PC-3 (cell line): ENCODE data around the gene FAF2. TPM values are rescaled to one million over a fixed set of nuclear protein-coding genes. Genes with fewer than 3 reads are reported as not detected.

Source experiments
- ATAC-seq: fragments of 200-7000 bp; cut with Tn5 transposase; 2 replicates; pipeline ENCODE4 v1.9.1; 2020; ENCODE audit warnings: mild to moderate bottlenecking, moderate library complexity
- BruUV-seq: library from RNA; stranded (reverse); fragments of 400-500 nt; replicated peaks from 2 replicates; lab custom pipeline; 2021; lab: Mats Ljungman, UMichigan
- CTCF ChIA-PET: fragments of 300-600 bp; sonication (Branson Sonifier 250); formaldehyde crosslinking; loops from one replicate; lab custom pipeline; 2022; ENCODE audit warnings: antibody characterized with exemption; lab: Charles Lee
- POLR2A ChIA-PET: fragments of 300-600 bp; sonication (Branson Sonifier 250); formaldehyde crosslinking; loops from one replicate; lab custom pipeline; 2022; ENCODE audit warnings: antibody characterized with exemption; ENCODE audit not compliant: unreplicated experiment; lab: Charles Lee
- DNase-seq: peaks from one replicate; pipeline ENCODE4 v3.0.0-alpha.2; 2015
- H2AFZ ChIP-seq: fragments of 300-600 bp; sonication (generic); 2 replicates; pipeline ENCODE4 v1.6.0; 2016; ENCODE audit warnings: antibody characterized with exemption, low read length
- H3F3A ChIP-seq: fragments of 300-600 bp; sonication (generic); one replicate; pipeline ENCODE4 v1.6.0; 2017; ENCODE audit warnings: antibody characterized with exemption, low read length, control low read depth, mild to moderate bottlenecking; ENCODE audit not compliant: unreplicated experiment
- H3K27ac ChIP-seq: fragments of 300-600 bp; sonication (generic); 2 replicates; pipeline ENCODE4 v1.5.1; 2016; ENCODE audit warnings: mild to moderate bottlenecking, low read length
- H3K27me3 ChIP-seq: fragments of 300-600 bp; sonication (generic); 2 replicates; pipeline ENCODE4 v1.6.1; 2016; ENCODE audit warnings: low read length, mixed read lengths
- H3K36me3 ChIP-seq: fragments of 300-600 bp; sonication (generic); 2 replicates; pipeline ENCODE4 v1.6.1; 2016; ENCODE audit warnings: low read depth, mixed run types, low read length, mixed read lengths
- H3K4me1 ChIP-seq: fragments of 300-600 bp; sonication (generic); 2 replicates; pipeline ENCODE4 v1.5.1; 2016; ENCODE audit warnings: low read length; ENCODE audit not compliant: insufficient read depth
- H3K4me2 ChIP-seq: fragments of 300-600 bp; sonication (generic); 2 replicates; pipeline ENCODE4 v1.6.0; 2016; ENCODE audit warnings: low read length
- H3K4me3 ChIP-seq: fragments of 300-600 bp; sonication (generic); 2 replicates; pipeline ENCODE4 v1.5.1; 2016; ENCODE audit warnings: mild to moderate bottlenecking, low read length, mixed read lengths
- H3K79me2 ChIP-seq: fragments of 300-600 bp; sonication (generic); 2 replicates; pipeline ENCODE4 v1.6.1; 2017; ENCODE audit warnings: low read length, mixed read lengths
- H3K9ac ChIP-seq: fragments of 300-600 bp; sonication (generic); 2 replicates; pipeline ENCODE4 v1.6.0; 2016; ENCODE audit warnings: mild to moderate bottlenecking, low read length
- H3K9me2 ChIP-seq: fragments of 300-600 bp; sonication (generic); replicated peaks from 2 replicates; pipeline ENCODE4 v1.6.1; 2016; ENCODE audit warnings: mixed run types, low read length, mixed read lengths
- H3K9me3 ChIP-seq: fragments of 300-600 bp; sonication (generic); 2 replicates; pipeline ENCODE4 v1.6.1; 2016; ENCODE audit warnings: low read length, mixed read lengths
- H4K20me1 ChIP-seq: fragments of 300-600 bp; sonication (generic); 2 replicates; pipeline ENCODE4 v1.6.1; 2016; ENCODE audit warnings: low read length, mixed read lengths
- EZH2 ChIP-seq: fragments of 300-600 bp; sonication (generic); IDR thresholded peaks from one replicate; pipeline ENCODE4 v1.6.1; 2017; ENCODE audit warnings: antibody characterized with exemption, mild to moderate bottlenecking, low read length; ENCODE audit not compliant: unreplicated experiment
- EZH2phosphoT487 ChIP-seq: fragments of 300-600 bp; sonication (generic); IDR thresholded peaks from 2 replicates; pipeline ENCODE4 v1.6.1; 2018; ENCODE audit warnings: mild to moderate bottlenecking, antibody characterized with exemption, low read length, borderline replicate concordance
- intact Hi-C: fragments of 100-400 bp; cut with micrococcal nuclease; formaldehyde crosslinking; loops from 2 replicates; pipeline ENCODE4 v1.9.0; 2023
- total RNA-seq: library from RNA; depleted of rRNA; stranded (reverse); fragments of >200 nt; gene quantifications from 2 replicates; pipeline ENCODE4 v1.2.3, GENCODE V29; 2014
- TF ChIP-seq, protein P1 (sequence below): fragments of 300-600 bp; sonication (generic); conservative IDR thresholded peaks from 2 replicates; pipeline ENCODE4 v1.5.1; 2017; ENCODE audit warnings: antibody characterized with exemption, low read depth, mild to moderate bottlenecking, low read length

FAF2 gene
- total RNA-seq, 1 experiment from 2014 or later = 51.4 TPM

DNA sequence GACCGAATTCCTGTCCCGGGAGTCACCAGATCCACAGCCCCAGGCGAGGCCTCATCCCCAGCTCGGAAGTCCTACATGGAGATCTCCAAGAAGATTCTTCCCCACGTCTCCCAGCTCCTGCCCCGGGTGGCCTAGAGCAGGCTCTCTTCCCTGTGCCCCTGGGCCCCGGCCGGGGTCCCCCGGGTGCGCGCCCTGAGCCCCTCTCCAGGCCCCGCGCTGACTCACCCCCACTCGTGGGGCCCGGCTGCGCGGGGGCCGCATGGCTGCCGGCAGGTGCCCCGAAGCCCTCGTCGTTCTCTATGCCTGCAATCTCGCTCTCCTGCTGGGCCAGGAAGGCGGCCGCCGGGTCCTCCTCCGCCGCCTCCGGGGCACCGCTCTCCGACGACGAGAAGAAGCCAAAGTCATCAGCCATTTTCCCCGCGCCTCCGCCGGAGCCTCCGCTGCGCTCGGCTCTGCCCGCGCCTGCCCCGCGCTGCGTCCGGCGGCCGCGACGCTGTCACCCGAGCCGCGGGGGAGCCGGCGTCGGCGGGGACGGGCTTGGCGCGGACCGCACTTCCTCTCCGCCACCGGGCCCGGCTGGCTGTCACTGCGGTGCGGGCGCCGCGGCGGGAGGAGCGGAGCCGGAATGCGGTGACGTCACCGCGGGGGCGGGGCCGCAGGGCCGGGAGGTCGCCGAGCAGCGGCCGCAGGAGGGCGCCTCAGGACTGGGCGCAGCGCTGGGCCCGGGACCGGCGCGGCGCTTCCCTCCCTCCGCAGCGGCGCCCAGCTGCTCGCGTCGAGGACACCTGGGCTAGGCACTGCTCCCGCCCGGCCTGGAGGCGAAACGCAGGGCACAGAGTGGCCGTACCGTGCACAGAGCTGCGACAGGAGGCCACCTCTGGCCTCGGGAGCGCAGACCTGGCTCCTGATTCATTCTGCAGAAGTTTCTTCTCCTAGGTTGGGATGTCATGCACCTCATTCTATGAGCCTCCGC, 31.9 kb upstream of the FAF2 start, which contains the start of gene CLTB:
CLTB (minus strand) TSS at position 588 of the 973 bp plus-strand sequence; CDS start at position 412, 176 bp downstream.
- no TSS peak for BruUV-seq
- Histone ChIP-seq H3K4me1 (peaks cover 59% of the 10 kb centered on the region), H3K27ac (peak within 1 kb of the TSS; percentile 69), H3K79me2 (peaks cover 45% of the 10 kb centered on the region), H3K36me3 (no peaks in the 10 kb centered on the region), H3K4me3 (peak within 1 kb of the TSS; percentile 94), H3F3A (no peaks in the 10 kb centered on the region), H3K9ac (peak within 1 kb of the TSS; percentile 85), H3K27me3 (no peaks in the 10 kb centered on the region), H3K9me2 (no peaks in the 10 kb centered on the region), H2AFZ (peak within 1 kb of the TSS; percentile 82), H4K20me1 (peaks cover 13% of the 10 kb centered on the region; the same call in 1 of the 2 replicates), H3K4me2 (peak within 1 kb of the TSS; percentile 92), H3K9me3 (no peaks in the 10 kb centered on the region)
- TF ChIP-seq EZH2phosphoT487 = no peak
- TF ChIP-seq, protein P1, sequence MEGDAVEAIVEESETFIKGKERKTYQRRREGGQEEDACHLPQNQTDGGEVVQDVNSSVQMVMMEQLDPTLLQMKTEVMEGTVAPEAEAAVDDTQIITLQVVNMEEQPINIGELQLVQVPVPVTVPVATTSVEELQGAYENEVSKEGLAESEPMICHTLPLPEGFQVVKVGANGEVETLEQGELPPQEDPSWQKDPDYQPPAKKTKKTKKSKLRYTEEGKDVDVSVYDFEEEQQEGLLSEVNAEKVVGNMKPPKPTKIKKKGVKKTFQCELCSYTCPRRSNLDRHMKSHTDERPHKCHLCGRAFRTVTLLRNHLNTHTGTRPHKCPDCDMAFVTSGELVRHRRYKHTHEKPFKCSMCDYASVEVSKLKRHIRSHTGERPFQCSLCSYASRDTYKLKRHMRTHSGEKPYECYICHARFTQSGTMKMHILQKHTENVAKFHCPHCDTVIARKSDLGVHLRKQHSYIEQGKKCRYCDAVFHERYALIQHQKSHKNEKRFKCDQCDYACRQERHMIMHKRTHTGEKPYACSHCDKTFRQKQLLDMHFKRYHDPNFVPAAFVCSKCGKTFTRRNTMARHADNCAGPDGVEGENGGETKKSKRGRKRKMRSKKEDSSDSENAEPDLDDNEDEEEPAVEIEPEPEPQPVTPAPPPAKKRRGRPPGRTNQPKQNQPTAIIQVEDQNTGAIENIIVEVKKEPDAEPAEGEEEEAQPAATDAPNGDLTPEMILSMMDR = peak; percentile 58
- ATAC-seq (peak; percentile 83), DNase-seq (peak; percentile 93)
- intact Hi-C loops = loop anchor here (1.0 to 2.0 kb wide), 5 partner anchors 32 to 155 kb away; partner anchors contain the start of genes FAF2, KIAA1191 and RNF44
- ChIA-PET POLR2A (interaction anchor here (0.6 kb wide), 2 partner anchors 10 to 122 kb away, joined by 3 read pairs; no protein-coding TSS in a partner anchor), CTCF (interaction anchor here (0.6 to 1.7 kb wide), 7 partner anchors 11 to 185 kb away, joined by 3 to 14 read pairs (median 5); partner anchors contain the start of gene FAF2)

DNA sequence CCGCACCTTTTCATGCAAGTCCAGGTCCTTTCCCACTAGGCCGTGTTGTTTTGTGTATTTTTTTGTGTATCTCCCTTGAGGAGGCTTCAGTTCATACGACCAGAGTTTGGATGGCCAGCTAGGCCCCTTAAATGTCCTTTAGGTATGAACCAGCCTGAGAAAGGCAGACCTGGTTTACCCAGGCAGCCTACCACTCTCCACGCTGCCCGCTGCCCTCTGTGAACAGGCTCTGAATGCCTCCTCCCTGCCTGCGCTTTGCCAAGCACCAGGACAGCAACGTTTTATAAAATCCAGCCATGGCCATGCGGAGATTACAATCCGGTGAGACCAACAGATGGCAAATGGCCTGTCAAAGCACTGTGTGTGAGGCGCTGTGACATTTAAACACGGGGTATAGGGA, 31.2 kb upstream of the FAF2 start:
- no peaks in the 10 kb centered on the region for H3K9me3 ChIP-seq
- POLR2A ChIA-PET = no interaction called here
- peaks cover 10% of the 10 kb centered on the region; the same call in 1 of the 2 replicates for H4K20me1 ChIP-seq
- TF ChIP-seq EZH2phosphoT487 = no peak
- TF ChIP-seq, protein P1 = no peak
- no peak for TF ChIP-seq EZH2
- peaks cover 52% of the 10 kb centered on the region for H3K4me1 ChIP-seq
- no peak for ATAC-seq
- no peak for DNase-seq
- H3K27me3 ChIP-seq = no peaks in the 10 kb centered on the region
- peak overlapping the region; percentile 38; the same call in 1 of the 2 replicates for H3K4me3 ChIP-seq
- CTCF ChIA-PET = interaction anchor here (0.6 to 1.7 kb wide), 5 partner anchors 11 to 153 kb away, joined by 3 to 14 read pairs (median 7); partner anchors contain the start of gene FAF2
- H3K36me3 ChIP-seq = no peaks in the 10 kb centered on the region
- H3K4me2 ChIP-seq = peak overlapping the region; percentile 74
- intact Hi-C loops = loop anchor here (1.0 to 2.0 kb wide), 4 partner anchors 31 to 154 kb away; partner anchors contain the start of genes FAF2 and RNF44
- no peaks in the 10 kb centered on the region for H3F3A ChIP-seq
- 0 out of 2 replicates have a peak overlapping the region, but pooled peaks have one; percentile 19 for H3K9ac ChIP-seq
- no peaks in the 10 kb centered on the region for H3K9me2 ChIP-seq
- no TSS peak for BruUV-seq
- H3K27ac ChIP-seq = 0 out of 2 replicates have a peak overlapping the region, but pooled peaks have one; percentile 8
- H2AFZ ChIP-seq = peak overlapping the region; percentile 67
- peaks cover 42% of the 10 kb centered on the region for H3K79me2 ChIP-seq
